ENCODE measurements around the gene TSPEAR.

GRCh38 chr21:44727321-44727720 is 15.9 kb upstream of the TSPEAR start:
- TF ChIP-seq, protein P1, sequence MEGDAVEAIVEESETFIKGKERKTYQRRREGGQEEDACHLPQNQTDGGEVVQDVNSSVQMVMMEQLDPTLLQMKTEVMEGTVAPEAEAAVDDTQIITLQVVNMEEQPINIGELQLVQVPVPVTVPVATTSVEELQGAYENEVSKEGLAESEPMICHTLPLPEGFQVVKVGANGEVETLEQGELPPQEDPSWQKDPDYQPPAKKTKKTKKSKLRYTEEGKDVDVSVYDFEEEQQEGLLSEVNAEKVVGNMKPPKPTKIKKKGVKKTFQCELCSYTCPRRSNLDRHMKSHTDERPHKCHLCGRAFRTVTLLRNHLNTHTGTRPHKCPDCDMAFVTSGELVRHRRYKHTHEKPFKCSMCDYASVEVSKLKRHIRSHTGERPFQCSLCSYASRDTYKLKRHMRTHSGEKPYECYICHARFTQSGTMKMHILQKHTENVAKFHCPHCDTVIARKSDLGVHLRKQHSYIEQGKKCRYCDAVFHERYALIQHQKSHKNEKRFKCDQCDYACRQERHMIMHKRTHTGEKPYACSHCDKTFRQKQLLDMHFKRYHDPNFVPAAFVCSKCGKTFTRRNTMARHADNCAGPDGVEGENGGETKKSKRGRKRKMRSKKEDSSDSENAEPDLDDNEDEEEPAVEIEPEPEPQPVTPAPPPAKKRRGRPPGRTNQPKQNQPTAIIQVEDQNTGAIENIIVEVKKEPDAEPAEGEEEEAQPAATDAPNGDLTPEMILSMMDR (conservative IDR thresholded peaks at IDR 0.05; ENCODE audit: low read length) = no peak
- no peak for TF ChIP-seq EZH2phosphoT487 (IDR thresholded peaks at IDR 0.05; ENCODE audit: borderline replicate concordance, low read depth, low read length)

All from OCI-LY7 (cell line).